Colonic mucosa (tissue), 4 donors: ENCODE data around the gene BCL2L13. TPM values are rescaled to one million over a fixed set of nuclear protein-coding genes. Genes with fewer than 3 reads are reported as not detected.

Experiments
- DNase-seq: peaks from one replicate; pipeline ENCODE4 v3.0.0-alpha.2; 2020
- H3K27ac ChIP-seq: fragments of 200-600 bp; one replicate; pipeline ENCODE4 v1.8.0; 2021
- H3K27me3 ChIP-seq: fragments of 200-600 bp; one replicate; pipeline ENCODE4 v1.8.0; 2021
- H3K36me3 ChIP-seq: fragments of 200-600 bp; one replicate; pipeline ENCODE4 v1.8.0; 2021
- H3K4me1 ChIP-seq: fragments of 200-600 bp; one replicate; pipeline ENCODE4 v1.8.0; 2021; ENCODE audit warnings: mild to moderate bottlenecking
- H3K4me3 ChIP-seq: fragments of 200-600 bp; one replicate; pipeline ENCODE4 v1.8.0; 2021
- H3K9ac ChIP-seq, 2 donors: one replicate each; pipeline ENCODE4 v1.7.0; 2013; ENCODE audit warnings: control low read depth in 2 of 2, low read depth in 2 of 2, low read length in 2 of 2
- H3K9me3 ChIP-seq: fragments of 200-600 bp; one replicate; pipeline ENCODE4 v1.8.0; 2021
- CTCF ChIP-seq: fragments of 200-600 bp; IDR thresholded peaks from one replicate; pipeline ENCODE4 v1.8.0; 2022; ENCODE audit warnings: antibody characterized with exemption, mild to moderate bottlenecking
- intact Hi-C: fragments of 100-400 bp; cut with DNase I; formaldehyde crosslinking; loops from one replicate; pipeline ENCODE4 v1.14.1; 2022
- total RNA-seq, 2 donors: library from RNA; stranded (reverse); fragmentation: NEBNext Ultra II Directional in 1 of 2; extraction: Animal tissue kit (Norgen Biotek cat#: 25700) in 1 of 2; gene quantifications; one replicate each; pipeline ENCODE4 v1.2.1, GENCODE V29; 2021
- donor health status: healthy.
- donor health status: DM: no; HTN: no; CAD: no.
- donor health status: DM: no; HTN: no; CAD: no.

Gene BCL2L13
- total RNA-seq, 2 donors from 2014 or later: 44.9 to 47.2 TPM

- Histone ChIP-seq H3K27me3 (no peaks in the 10 kb centered on the region), H3K4me1 (no peaks in the 10 kb centered on the region), H3K9me3 (no peaks in the 10 kb centered on the region), H3K4me3 (no peak overlapping the region), H3K27ac (no peak overlapping the region), H3K36me3 (no peaks in the 10 kb centered on the region), H3K9ac (no peak overlapping the region)
- intact Hi-C loops: no loop called here
- TF ChIP-seq CTCF: no peak
- no peak for DNase-seq
These were observed 37.0 kb downstream of the BCL2L13 start for GRCh38 chr22:17675584-17675983.

DNA sequence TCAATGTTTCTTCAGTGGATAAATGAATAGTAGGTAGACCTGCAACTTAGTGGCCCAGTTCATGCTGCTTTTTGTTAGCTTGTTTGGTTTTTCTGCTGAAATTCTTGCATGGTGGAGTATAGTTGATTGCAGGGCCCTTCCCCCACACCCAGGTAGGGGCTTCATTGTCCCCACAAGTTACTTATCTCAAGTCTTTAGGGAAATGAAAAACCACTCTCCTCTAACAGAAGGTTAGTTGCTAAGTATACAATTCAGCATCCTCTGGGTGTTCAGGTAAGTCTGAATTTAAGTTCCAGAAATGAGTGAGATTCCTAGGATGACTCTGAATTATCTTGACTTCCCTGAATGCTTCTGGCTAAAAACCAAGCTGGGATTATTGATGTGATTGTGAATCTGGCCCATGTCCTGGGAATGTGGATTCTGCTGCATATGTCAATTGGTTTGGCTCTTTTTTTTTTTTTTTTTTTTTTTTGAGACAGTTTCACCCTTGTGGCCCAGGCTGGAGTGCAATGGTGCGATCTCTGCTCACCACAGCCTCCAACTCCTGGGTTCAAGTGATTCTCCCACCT lies 40.3 kb downstream of the BCL2L13 start:
- Histone ChIP-seq H3K27me3 (no peaks in the 10 kb centered on the region), H3K36me3 (no peaks in the 10 kb centered on the region), H3K4me3 (no peak overlapping the region), H3K4me1 (no peaks in the 10 kb centered on the region), H3K9me3 (no peaks in the 10 kb centered on the region), H3K9ac (no peak overlapping the region), H3K27ac (no peak overlapping the region)
- intact Hi-C loops: no loop called here
- TF ChIP-seq CTCF: no peak
- DNase-seq: no peak

DNA sequence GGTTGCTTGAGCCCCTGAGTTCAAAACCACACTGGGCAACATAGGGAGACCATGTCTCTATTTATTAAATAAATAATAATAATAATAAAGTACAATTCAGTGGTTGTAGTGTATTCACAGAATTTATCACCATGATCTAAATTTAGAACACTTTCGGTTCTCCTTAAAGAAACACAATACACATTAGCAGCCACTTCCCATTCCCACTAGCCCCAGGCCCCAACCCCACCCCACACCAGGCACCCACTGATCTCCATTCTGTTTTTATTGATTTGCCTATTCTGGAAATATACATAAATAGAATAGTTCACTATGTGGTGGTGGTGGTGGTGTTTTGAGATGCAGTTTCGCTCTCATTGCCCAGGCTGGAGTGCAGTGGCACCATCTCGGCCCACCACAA lies 45.7 kb downstream of the BCL2L13 start:
- no peaks in the 10 kb centered on the region for H3K27me3 ChIP-seq
- no peaks in the 10 kb centered on the region for H3K9me3 ChIP-seq
- H3K4me1 ChIP-seq: no peaks in the 10 kb centered on the region
- no peak overlapping the region for H3K4me3 ChIP-seq
- no peak overlapping the region for H3K9ac ChIP-seq
- H3K27ac ChIP-seq: no peak overlapping the region
- H3K36me3 ChIP-seq: no peaks in the 10 kb centered on the region
- no peak for DNase-seq
- intact Hi-C loops: no loop called here
- no peak for TF ChIP-seq CTCF

DNA sequence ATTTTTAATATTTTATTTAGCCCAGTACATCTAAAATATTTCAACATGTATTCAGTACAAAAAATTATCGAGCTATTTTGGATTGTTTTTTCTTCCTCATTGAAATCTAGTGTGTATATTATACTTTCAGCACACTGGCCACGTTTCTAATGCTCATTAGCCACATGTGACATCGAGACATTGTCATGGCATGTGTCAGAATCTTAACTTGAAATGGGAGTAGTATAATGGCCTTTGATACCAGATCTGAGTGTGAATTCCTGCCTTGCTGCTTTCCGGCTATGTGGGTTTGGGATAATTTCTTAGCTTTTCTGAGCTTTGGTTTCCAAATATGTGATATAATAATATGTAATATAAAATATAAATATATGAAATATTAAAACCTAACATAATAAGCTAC lies 54.3 kb downstream of the BCL2L13 start:
- Histone ChIP-seq H3K9me3 (no peaks in the 10 kb centered on the region), H3K27me3 (no peaks in the 10 kb centered on the region), H3K9ac (no peak overlapping the region), H3K4me3 (no peak overlapping the region), H3K36me3 (no peaks in the 10 kb centered on the region), H3K27ac (no peak overlapping the region), H3K4me1 (no peaks in the 10 kb centered on the region)
- intact Hi-C loops: no loop called here
- DNase-seq: no peak
- no peak for TF ChIP-seq CTCF

GRCh38 chr22:17694193-17694592 lies 55.6 kb downstream of the BCL2L13 start:
- no peak for DNase-seq
- H3K27me3 ChIP-seq: no peaks in the 10 kb centered on the region
- no peak overlapping the region for H3K27ac ChIP-seq
- H3K9ac ChIP-seq: no peak overlapping the region
- H3K36me3 ChIP-seq: no peaks in the 10 kb centered on the region
- no peaks in the 10 kb centered on the region for H3K9me3 ChIP-seq
- no peak overlapping the region for H3K4me3 ChIP-seq
- H3K4me1 ChIP-seq: no peaks in the 10 kb centered on the region
- no peak for TF ChIP-seq CTCF
- intact Hi-C loops: no loop called here
